Right atrium auricular region (tissue), 2 donors: ENCODE data around the gene LRP1B. TPM values are rescaled to one million over a fixed set of nuclear protein-coding genes. Genes with fewer than 3 reads are reported as not detected.

ENCODE experiments used
- DNase-seq: peaks from one replicate; pipeline ENCODE4 v3.0.0-alpha.2; 2019; ENCODE audit warnings: low spot score
- H3K27ac ChIP-seq, 2 donors: fragments of 200-600 bp; sonication (generic); 1 replicate in 1 of 2; 2 replicates in 1 of 2; pipeline ENCODE4 v1.5.1; 2016 to 2019
- H3K27me3 ChIP-seq, 2 donors: fragments of 200-600 bp; sonication (generic); one replicate each; pipeline versions ENCODE4 v1.5.1 to v1.6.0; 2017 to 2019
- H3K36me3 ChIP-seq: fragments of 200-600 bp; sonication (generic); one replicate; pipeline ENCODE4 v1.5.1; 2016
- H3K4me1 ChIP-seq, 2 donors: fragments of 200-600 bp; sonication (generic); one replicate each; pipeline versions ENCODE4 v1.5.1 to v1.6.0; 2017 to 2019
- H3K4me3 ChIP-seq, 2 donors: fragments of 200-600 bp; sonication (generic); 1 replicate in 1 of 2; 2 replicates in 1 of 2; pipeline ENCODE4 v1.5.1; 2017 to 2019; ENCODE audit warnings: mild to moderate bottlenecking in 1 of 2, moderate library complexity in 1 of 2
- H3K9me3 ChIP-seq, 2 donors: fragments of 200-600 bp; sonication (generic); one replicate each; pipeline ENCODE4 v1.5.1; 2019
- CTCF ChIP-seq, 2 donors: fragments of 200-600 bp; sonication (generic); IDR thresholded peaks; one replicate each; pipeline ENCODE4 v1.5.1; 2019; ENCODE audit warnings: antibody characterized with exemption in 2 of 2
- total RNA-seq, 2 donors: library from RNA; depleted of rRNA; stranded (reverse); fragments of >200 nt; gene quantifications; one replicate each; pipeline ENCODE4 v1.1.0, GENCODE V29; 2016

The LRP1B gene
- total RNA-seq, 2 donors from 2014 or later, result 0.44 to 0.47 TPM

GRCh38 chr2:141386168-141386567 lies 744.6 kb downstream of the LRP1B start:
- no peak for TF ChIP-seq CTCF (IDR thresholded peaks at IDR 0.05)
- Histone ChIP-seq H3K4me1 (no peaks in the 10 kb centered on the region), H3K36me3 (no peaks in the 10 kb centered on the region), H3K27me3 (no peaks in the 10 kb centered on the region), H3K4me3 (no peak overlapping the region), H3K9me3 (peaks cover 0 to 5% of the 10 kb centered on the region in 2 donors), H3K27ac (no peak overlapping the region)
- no peak for DNase-seq

DNA sequence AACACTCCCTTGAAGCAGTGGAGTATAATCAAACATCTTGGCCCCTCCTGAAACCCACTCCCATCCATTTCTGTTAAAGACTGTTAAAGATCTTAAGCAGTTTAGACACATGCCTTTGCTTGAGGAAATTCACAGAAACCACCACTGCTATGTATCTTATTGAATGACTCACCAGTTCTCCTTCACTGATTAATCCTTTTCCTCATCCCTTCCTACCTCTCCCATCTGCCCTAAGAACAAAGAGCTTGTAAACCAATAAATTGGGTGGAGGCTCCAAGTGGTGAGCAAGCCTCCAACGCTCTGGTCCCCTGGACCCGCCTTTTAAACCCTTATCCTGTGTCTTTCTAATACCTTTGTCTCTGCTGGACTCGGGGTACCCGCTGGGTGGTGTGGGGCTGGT lies 746.1 kb downstream of the LRP1B start:
- peaks cover 0 to 5% of the 10 kb centered on the region in 2 donors for H3K9me3 ChIP-seq
- no peaks in the 10 kb centered on the region for H3K4me1 ChIP-seq
- TF ChIP-seq CTCF (IDR thresholded peaks at IDR 0.05), result no peak
- no peaks in the 10 kb centered on the region for H3K36me3 ChIP-seq
- H3K27ac ChIP-seq, result no peak overlapping the region
- H3K4me3 ChIP-seq, result no peak overlapping the region
- H3K27me3 ChIP-seq, result no peaks in the 10 kb centered on the region
- no peak for DNase-seq

GRCh38 chr2:141381946-141382345 lies 748.9 kb downstream of the LRP1B start:
- H3K4me1 ChIP-seq, result no peaks in the 10 kb centered on the region
- no peak for TF ChIP-seq CTCF (IDR thresholded peaks at IDR 0.05)
- no peaks in the 10 kb centered on the region for H3K27me3 ChIP-seq
- peaks cover 0 to 5% of the 10 kb centered on the region in 2 donors for H3K9me3 ChIP-seq
- H3K27ac ChIP-seq, result no peak overlapping the region
- no peak overlapping the region for H3K4me3 ChIP-seq
- no peak for DNase-seq
- no peaks in the 10 kb centered on the region for H3K36me3 ChIP-seq

DNA sequence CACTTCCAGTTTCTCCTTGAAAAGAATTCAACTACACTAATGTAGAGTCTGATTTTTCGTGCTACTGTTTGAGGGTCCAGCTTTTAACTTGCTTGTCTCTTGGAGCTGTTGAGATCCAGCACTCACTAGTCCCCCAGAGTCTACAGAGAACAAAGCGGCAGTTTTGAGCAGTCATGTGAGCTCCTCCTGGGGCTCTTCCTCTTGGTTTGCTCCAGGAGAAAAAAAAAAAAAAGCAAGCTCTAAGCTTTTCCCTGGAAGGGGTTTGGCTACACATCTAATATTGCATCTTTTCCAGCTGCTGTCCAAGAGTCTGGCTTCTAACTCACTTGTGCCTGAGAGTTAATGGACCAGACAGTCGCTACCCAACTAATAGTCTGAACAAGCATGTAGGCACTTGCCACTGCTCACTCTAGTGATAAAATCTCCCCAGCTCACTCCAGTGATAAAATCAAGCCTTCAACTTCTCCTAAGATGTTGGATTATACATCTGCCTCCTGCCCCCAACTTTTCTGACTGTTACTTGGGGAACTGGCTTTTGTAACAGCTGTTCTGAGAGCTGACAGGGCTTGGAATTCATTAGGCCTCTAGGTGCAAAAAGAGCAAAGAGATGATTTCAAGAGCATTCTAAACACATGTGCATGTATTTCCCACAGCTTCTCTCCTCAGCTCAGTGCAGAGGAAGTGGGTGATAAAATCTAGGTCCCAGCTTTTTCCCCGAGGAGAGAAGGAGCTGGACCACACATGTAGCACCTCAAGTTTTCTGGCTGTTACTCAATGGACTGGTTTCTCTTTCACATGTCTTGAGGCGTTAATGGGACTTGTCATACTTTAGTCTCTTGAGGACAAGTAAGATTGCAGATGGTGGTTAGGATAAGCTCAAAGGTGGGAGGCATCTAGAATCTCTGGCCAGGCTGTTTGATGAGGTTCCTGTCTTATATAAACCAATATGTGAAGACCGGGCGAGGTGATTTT lies 750.5 kb downstream of the LRP1B start:
- no peaks in the 10 kb centered on the region for H3K4me1 ChIP-seq
- no peaks in the 10 kb centered on the region for H3K36me3 ChIP-seq
- no peaks in the 10 kb centered on the region for H3K27me3 ChIP-seq
- no peak for TF ChIP-seq CTCF (IDR thresholded peaks at IDR 0.05)
- H3K9me3 ChIP-seq, result no peaks in the 10 kb centered on the region
- no peak overlapping the region for H3K27ac ChIP-seq
- DNase-seq, result no peak
- H3K4me3 ChIP-seq, result no peak overlapping the region

DNA sequence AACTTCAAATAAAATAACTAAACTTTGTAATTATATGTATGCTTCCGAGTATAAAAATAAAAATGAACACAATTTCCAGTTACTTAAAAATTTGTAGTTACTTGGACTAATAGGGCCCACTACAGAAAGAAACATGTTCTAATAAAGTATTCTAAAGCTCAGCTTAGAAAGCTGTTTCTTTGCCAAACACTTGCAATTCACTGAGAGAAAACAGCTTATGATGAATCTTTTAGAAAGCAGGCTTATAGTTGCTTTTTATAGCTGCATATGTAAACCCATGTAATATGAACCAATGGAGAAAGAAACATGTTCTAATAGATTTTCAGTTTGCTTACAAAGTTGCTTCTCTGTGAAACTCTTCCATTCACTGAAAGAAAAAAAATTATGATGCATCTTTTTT lies 766.0 kb downstream of the LRP1B start:
- DNase-seq, result no peak
- TF ChIP-seq CTCF (IDR thresholded peaks at IDR 0.05), result no peak
- H3K4me1 ChIP-seq, result no peaks in the 10 kb centered on the region
- H3K36me3 ChIP-seq, result no peaks in the 10 kb centered on the region
- no peaks in the 10 kb centered on the region for H3K9me3 ChIP-seq
- H3K27me3 ChIP-seq, result no peaks in the 10 kb centered on the region
- H3K27ac ChIP-seq, result no peak overlapping the region
- no peak overlapping the region for H3K4me3 ChIP-seq
